T-cell (primary cell): ENCODE data around the gene INMT. TPM values are rescaled to one million over a fixed set of nuclear protein-coding genes. Genes with fewer than 3 reads are reported as not detected.

Source experiments
- ATAC-seq, 4 experiments: fragments of 200-7000 bp in 3 of 4; fragments of 150-1000 bp in 1 of 4; cut with Tn5 transposase; replicated peaks in 1 of 4; 1 replicate in 3 of 4; 2 replicates in 1 of 4; pipeline ENCODE4 v1.10.0; 2021; ENCODE audit warnings: moderate library complexity in 3 of 4, mild to moderate bottlenecking in 2 of 4, moderate number of reproducible peaks in 1 of 4
- CTCF ChIA-PET, 2 donors: fragments of 300-600 bp; sonication (Branson Sonifier 250); formaldehyde crosslinking; loops; one replicate each; lab custom pipeline; 2022; ENCODE audit warnings: antibody characterized with exemption in 2 of 2; lab: Charles Lee
- POLR2A ChIA-PET, 2 donors: fragments of 300-600 bp; sonication (Branson Sonifier 250); formaldehyde crosslinking; loops; one replicate each; lab custom pipeline; 2022; ENCODE audit warnings: antibody characterized with exemption in 2 of 2; lab: Charles Lee
- DNase-seq, 35 experiments: peaks; one replicate each; pipeline versions ENCODE4 v3.0.0 to v3.0.0-alpha.2; 2013 to 2023
- H3K27ac ChIP-seq: one replicate; pipeline ENCODE4 v1.5.1; 2013; ENCODE audit warnings: low read length
- H3K27me3 ChIP-seq, 2 experiments: replicated peaks in 1 of 2; 1 replicate in 1 of 2; 2 replicates in 1 of 2; pipeline versions ENCODE4 v1.6.1 to v1.7.0; 2013; ENCODE audit warnings: low read length in 1 of 2, mixed read lengths in 1 of 2; ENCODE audit not compliant: control insufficient read depth in 2 of 2, insufficient read depth in 2 of 2; ENCODE audit errors: extremely low read depth in 1 of 2
- H3K36me3 ChIP-seq, 2 donors: 1 replicate in 1 of 2; 2 replicates in 1 of 2; pipeline versions ENCODE4 v1.6.1 to v1.7.0; 2013; ENCODE audit warnings: low read length in 1 of 2; ENCODE audit not compliant: control insufficient read depth in 2 of 2, insufficient read depth in 1 of 2; ENCODE audit errors: extremely low read depth in 1 of 2
- H3K4me1 ChIP-seq, 2 experiments: 1 replicate in 1 of 2; 2 replicates in 1 of 2; pipeline versions ENCODE4 v1.6.1 to v1.7.0; 2013; ENCODE audit warnings: low read length in 2 of 2, mixed read lengths in 1 of 2; ENCODE audit not compliant: insufficient read depth in 2 of 2, control insufficient read depth in 1 of 2; ENCODE audit errors: extremely low read depth in 1 of 2
- H3K4me3 ChIP-seq, 2 donors: 1 replicate in 1 of 2; 2 replicates in 1 of 2; pipeline versions ENCODE4 v1.5.1 to v1.7.0; 2013; ENCODE audit warnings: mild to moderate bottlenecking in 2 of 2, low read length in 1 of 2, moderate library complexity in 1 of 2; ENCODE audit not compliant: control insufficient read depth in 1 of 2; ENCODE audit errors: extremely low read depth in 1 of 2
- H3K9me3 ChIP-seq: 2 replicates; pipeline ENCODE4 v1.7.0; 2013
- H3K27ac Mint-ChIP-seq, 2 donors: one replicate each; pipeline ENCODE4 v1.8.0; 2020 to 2021; ENCODE audit warnings: mild to moderate bottlenecking in 2 of 2, mixed read lengths in 2 of 2
- H3K27me3 Mint-ChIP-seq, 2 donors: one replicate each; pipeline ENCODE4 v1.8.0; 2021 to 2022; ENCODE audit warnings: mixed read lengths in 2 of 2
- H3K36me3 Mint-ChIP-seq: one replicate; pipeline ENCODE4 v1.8.0; 2021; ENCODE audit warnings: mixed read lengths
- H3K4me1 Mint-ChIP-seq, 3 donors: one replicate each; pipeline ENCODE4 v1.8.0; 2020 to 2022; ENCODE audit warnings: mixed read lengths in 3 of 3, mild to moderate bottlenecking in 1 of 3
- H3K4me3 Mint-ChIP-seq, 3 donors: one replicate each; pipeline ENCODE4 v1.8.0; 2020 to 2022; ENCODE audit warnings: mild to moderate bottlenecking in 3 of 3, mixed read lengths in 3 of 3, moderate library complexity in 3 of 3
- H3K9me3 Mint-ChIP-seq, 3 donors: one replicate each; pipeline ENCODE4 v1.8.0; 2020 to 2022; ENCODE audit warnings: mixed read lengths in 3 of 3
- WGBS: methylation state at CpG from one replicate; pipeline ENCODE4 v1.1.5; 2013; ENCODE audit warnings: missing lambda C conversion rate; ENCODE audit not compliant: insufficient coverage; 5-methylcytosine and 5-hydroxymethylcytosine counted together
- total RNA-seq, 35 experiments: library from RNA in 6 of 35; stranded (reverse) in 6 of 35; fragments of 120-200 nt in 1 of 35; gene quantifications; one replicate each; pipeline versions ENCODE4 v1.2.1 to v1.2.4 and lab custom pipeline; 2013 to 2026

Gene INMT
- total RNA-seq, 5 donors from 2014 or later (not counting 1 experiment from before 2014, with no cell fraction given): 0.14 to 1.7 (median 0.75) TPM

DNA sequence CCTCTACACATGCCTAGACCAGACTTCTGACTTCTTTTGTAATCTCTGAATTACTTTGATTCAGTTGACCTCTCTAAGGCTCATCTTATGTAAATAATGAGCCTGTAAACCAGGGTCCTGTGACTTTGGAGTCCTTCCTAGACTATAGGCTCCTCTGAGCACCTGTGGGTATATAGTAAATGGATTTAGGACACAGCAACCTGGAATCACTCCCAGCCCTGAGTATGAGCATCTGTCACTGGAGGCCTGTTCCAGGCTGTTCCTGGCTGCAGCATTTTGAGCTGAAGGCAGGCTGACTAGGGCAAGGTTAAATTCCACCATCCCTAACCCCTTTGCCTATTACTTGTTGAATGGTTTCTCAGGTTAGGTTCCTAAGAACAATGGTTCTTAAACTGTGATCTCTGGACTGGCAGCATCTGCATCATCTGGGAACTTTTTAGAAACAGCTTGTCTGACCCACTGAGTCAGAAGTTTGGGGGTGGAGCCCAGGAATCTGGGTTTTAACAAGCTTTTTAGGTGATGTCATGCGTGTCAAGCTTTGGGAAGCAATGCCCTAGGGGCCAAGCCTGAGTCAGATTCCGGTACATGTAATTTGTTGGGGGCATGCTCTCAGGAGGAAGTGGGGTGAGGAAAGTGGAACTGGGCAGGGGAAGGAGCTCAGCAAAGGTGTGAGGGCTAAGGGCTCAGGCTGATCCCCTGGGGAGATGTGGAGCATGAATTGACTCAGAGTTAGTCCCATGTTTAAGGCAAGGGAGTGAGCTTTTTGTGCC is 47.5 kb downstream of the INMT start:
- WGBS: 100% methylated on average over 2 of the region's 2 CpGs
- no peak overlapping the region for H3K27ac Mint-ChIP-seq
- POLR2A ChIA-PET: no interaction called here

DNA sequence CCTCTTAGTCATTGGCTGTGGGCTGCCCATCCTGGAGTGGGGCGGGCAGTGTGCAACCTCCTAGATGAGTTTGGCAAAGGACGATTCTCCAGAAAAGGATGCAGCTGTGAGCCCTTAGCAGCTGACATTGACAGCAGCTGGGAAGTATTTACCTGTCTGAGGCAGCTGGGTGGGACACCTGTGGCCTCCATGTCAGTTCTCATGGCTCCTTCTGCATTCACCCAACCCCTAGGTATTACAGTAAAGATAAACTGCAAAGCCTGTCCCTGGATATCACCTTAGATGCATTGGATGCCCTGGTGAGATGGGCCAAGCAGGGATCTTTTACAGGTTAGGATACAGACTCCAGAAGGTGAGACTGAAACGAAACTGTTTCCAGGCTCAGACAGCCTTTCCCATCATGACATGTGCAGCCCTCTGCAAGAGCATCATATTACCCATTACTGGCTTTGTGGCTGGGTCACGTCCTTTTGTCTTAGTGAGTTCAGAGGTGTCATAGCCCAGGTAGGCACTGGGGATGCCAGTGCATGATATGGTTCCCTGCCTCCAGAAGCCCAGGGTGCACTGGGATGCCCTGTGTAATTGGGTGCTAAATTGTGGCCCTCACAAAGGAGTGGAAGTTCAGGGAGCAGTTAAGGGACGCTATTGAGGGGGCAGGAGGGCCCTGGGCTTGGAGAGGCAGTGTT is 48.2 kb downstream of the INMT start:
- H3K9me3 Mint-ChIP-seq: no peaks in the 10 kb centered on the region
- whole genome bisulfite sequencing: 81% methylated on average over 5 of the region's 5 CpGs
- Histone ChIP-seq H3K36me3 (no peaks in the 10 kb centered on the region), H3K9me3 (no peaks in the 10 kb centered on the region), H3K4me1 (peaks cover 6% of the 10 kb centered on the region in 2 experiments), H3K4me3 (no peak overlapping the region), H3K27me3 (peaks cover 0 to 3% of the 10 kb centered on the region in 2 experiments), H3K27ac (no peak overlapping the region)
- POLR2A ChIA-PET: no interaction called here
- ATAC-seq (no peak), DNase-seq (no peak)
- CTCF ChIA-PET: interaction anchor here in 1 of 2 donors (1.0 to 1.1 kb wide), 3 partner anchors 321 to 334 kb away, joined by 3 to 5 read pairs (median 4); no protein-coding TSS in a partner anchor
- H3K4me1 Mint-ChIP-seq: peaks cover 2 to 18% (median 15%) of the 10 kb centered on the region in 3 donors
- no peaks in the 10 kb centered on the region for H3K27me3 Mint-ChIP-seq
- no peak overlapping the region for H3K4me3 Mint-ChIP-seq
- H3K27ac Mint-ChIP-seq: no peak overlapping the region
- no peaks in the 10 kb centered on the region for H3K36me3 Mint-ChIP-seq

More for the DNA sequence above, 47.5 kb downstream of the INMT start:
- DNase-seq (no peak), ATAC-seq (no peak)
- H3K4me1 ChIP-seq: peaks cover 6% of the 10 kb centered on the region in 2 experiments
- CTCF ChIA-PET: interaction anchor here in 1 of 2 donors (1.0 to 1.1 kb wide), 3 partner anchors 322 to 335 kb away, joined by 3 to 5 read pairs (median 4); no protein-coding TSS in a partner anchor
- H3K9me3 ChIP-seq: no peaks in the 10 kb centered on the region
- H3K9me3 Mint-ChIP-seq: no peaks in the 10 kb centered on the region
- H3K27me3 ChIP-seq: no peaks in the 10 kb centered on the region
- no peaks in the 10 kb centered on the region for H3K27me3 Mint-ChIP-seq
- peaks cover 2 to 18% (median 15%) of the 10 kb centered on the region in 3 donors for H3K4me1 Mint-ChIP-seq
- no peak overlapping the region for H3K4me3 Mint-ChIP-seq
- no peaks in the 10 kb centered on the region for H3K36me3 ChIP-seq
- H3K36me3 Mint-ChIP-seq: no peaks in the 10 kb centered on the region
- no peak overlapping the region for H3K27ac ChIP-seq
- no peak overlapping the region for H3K4me3 ChIP-seq

- Mint-ChIP-seq H3K27me3 (no peaks in the 10 kb centered on the region), H3K9me3 (no peaks in the 10 kb centered on the region), H3K27ac (no peak overlapping the region), H3K36me3 (no peaks in the 10 kb centered on the region), H3K4me3 (no peak overlapping the region), H3K4me1 (peaks cover 2 to 14% (median 13%) of the 10 kb centered on the region in 3 donors)
- no peak overlapping the region for H3K27ac ChIP-seq
- CTCF ChIA-PET: interaction anchor here in 1 of 2 donors (0.9 kb wide), 1 partner anchor 20 kb away, joined by 3 read pairs; no protein-coding TSS in a partner anchor
- 51% methylated on average over 5 of the region's 6 CpGs for WGBS
- H3K27me3 ChIP-seq: peaks cover 0 to 3% of the 10 kb centered on the region in 2 experiments
- no peaks in the 10 kb centered on the region for H3K36me3 ChIP-seq
- H3K4me1 ChIP-seq: peaks cover 6% of the 10 kb centered on the region in 2 experiments
- ATAC-seq (peak in 3 of 4 experiments; percentile 34 to 55 (median 51)), DNase-seq (peak in 18 of 35 experiments; percentile 6 to 62 (median 13))
- POLR2A ChIA-PET: no interaction called here
- no peaks in the 10 kb centered on the region for H3K9me3 ChIP-seq
- no peak overlapping the region for H3K4me3 ChIP-seq
Measured at GRCh38 chr7:30800785-30801252, 48.9 kb downstream of the INMT start.

- H3K4me1 ChIP-seq: peaks cover 0 to 3% of the 10 kb centered on the region in 2 experiments
- no peaks in the 10 kb centered on the region for H3K9me3 ChIP-seq
- H3K4me1 Mint-ChIP-seq: peaks cover 0 to 2% (median 1%) of the 10 kb centered on the region in 3 donors
- H3K36me3 Mint-ChIP-seq: no peaks in the 10 kb centered on the region
- H3K27ac Mint-ChIP-seq: no peak overlapping the region
- no peaks in the 10 kb centered on the region for H3K27me3 Mint-ChIP-seq
- H3K27me3 ChIP-seq: peaks cover 0 to 3% of the 10 kb centered on the region in 2 experiments
- no peak for DNase-seq
- no peak for ATAC-seq
- H3K36me3 ChIP-seq: no peaks in the 10 kb centered on the region
- no peak overlapping the region for H3K4me3 Mint-ChIP-seq
- POLR2A ChIA-PET: no interaction called here
- H3K4me3 ChIP-seq: no peak overlapping the region
- CTCF ChIA-PET: no interaction called here
- 81% methylated on average over 3 of the region's 4 CpGs for WGBS
- H3K9me3 Mint-ChIP-seq: no peaks in the 10 kb centered on the region
- no peak overlapping the region for H3K27ac ChIP-seq
Measured at GRCh38 chr7:30802812-30803211, 50.9 kb downstream of the INMT start.

- Histone ChIP-seq H3K4me3 (no peak overlapping the region), H3K27me3 (peaks cover 0 to 3% of the 10 kb centered on the region in 2 experiments), H3K27ac (no peak overlapping the region), H3K4me1 (peaks cover 0 to 3% of the 10 kb centered on the region in 2 experiments), H3K36me3 (no peaks in the 10 kb centered on the region), H3K9me3 (no peaks in the 10 kb centered on the region)
- DNase-seq (no peak), ATAC-seq (no peak)
- no peak overlapping the region for H3K27ac Mint-ChIP-seq
- CTCF ChIA-PET: no interaction called here
- H3K4me1 Mint-ChIP-seq: peaks cover 0 to 2% (median 1%) of the 10 kb centered on the region in 3 donors
- no peaks in the 10 kb centered on the region for H3K36me3 Mint-ChIP-seq
- 100% methylated on average over 2 of the region's 3 CpGs for WGBS
- no peaks in the 10 kb centered on the region for H3K9me3 Mint-ChIP-seq
- H3K27me3 Mint-ChIP-seq: no peaks in the 10 kb centered on the region
- no peak overlapping the region for H3K4me3 Mint-ChIP-seq
- POLR2A ChIA-PET: interaction anchor here in 1 of 2 donors (0.6 kb wide), 1 partner anchor 112 kb away, joined by 3 read pairs; no protein-coding TSS in a partner anchor
Measured at GRCh38 chr7:30804078-30804661, 52.2 kb downstream of the INMT start.
